Stimulated activated naive B cell treated with anti-CD40 and anti-IgM and Interleukin-4, amounts not matched to agents 10 μg/mL and 1 μg/mL and 100 μg/mL, for 72 hours (primary cell): Measurements from ENCODE around the gene SELENOW.
A peak's percentile ranks its signal among the peaks of the same experiment; 100 is the strongest.
"Not testable (repeated sequence)": the region's sequence is repeated elsewhere in the genome, so short reads cannot be mapped to it uniquely, and the experiment has no call there.

Source experiments
- ATAC-seq, 2 donors: fragments of 150-1000 bp; cut with Tn5 transposase; replicated peaks; 2 replicates each; pipeline ENCODE4 v1.10.0; 2021; ENCODE audit warnings: moderate library complexity in 1 of 2
- DNase-seq: peaks from one replicate; pipeline ENCODE4 v3.0.0; 2021
- H3K27ac Mint-ChIP-seq: one replicate; pipeline ENCODE4 v1.8.0; 2022; ENCODE audit warnings: mild to moderate bottlenecking, mixed read lengths
- H3K27me3 Mint-ChIP-seq, 2 donors: one replicate each; pipeline ENCODE4 v1.8.0; 2022; ENCODE audit warnings: mixed read lengths in 2 of 2
- H3K36me3 Mint-ChIP-seq, 2 donors: one replicate each; pipeline ENCODE4 v1.8.0; 2022; ENCODE audit warnings: mixed read lengths in 2 of 2, mild to moderate bottlenecking in 1 of 2
- H3K4me1 Mint-ChIP-seq, 2 donors: one replicate each; pipeline ENCODE4 v1.8.0; 2022; ENCODE audit warnings: mixed read lengths in 2 of 2, mild to moderate bottlenecking in 1 of 2
- H3K4me3 Mint-ChIP-seq, 2 donors: one replicate each; pipeline ENCODE4 v1.8.0; 2022; ENCODE audit warnings: mild to moderate bottlenecking in 2 of 2, mixed read lengths in 2 of 2, moderate library complexity in 1 of 2
- H3K9me3 Mint-ChIP-seq, 2 donors: one replicate each; pipeline ENCODE4 v1.8.0; 2022; ENCODE audit warnings: mixed read lengths in 2 of 2, mild to moderate bottlenecking in 1 of 2

The SELENOW gene

DNA sequence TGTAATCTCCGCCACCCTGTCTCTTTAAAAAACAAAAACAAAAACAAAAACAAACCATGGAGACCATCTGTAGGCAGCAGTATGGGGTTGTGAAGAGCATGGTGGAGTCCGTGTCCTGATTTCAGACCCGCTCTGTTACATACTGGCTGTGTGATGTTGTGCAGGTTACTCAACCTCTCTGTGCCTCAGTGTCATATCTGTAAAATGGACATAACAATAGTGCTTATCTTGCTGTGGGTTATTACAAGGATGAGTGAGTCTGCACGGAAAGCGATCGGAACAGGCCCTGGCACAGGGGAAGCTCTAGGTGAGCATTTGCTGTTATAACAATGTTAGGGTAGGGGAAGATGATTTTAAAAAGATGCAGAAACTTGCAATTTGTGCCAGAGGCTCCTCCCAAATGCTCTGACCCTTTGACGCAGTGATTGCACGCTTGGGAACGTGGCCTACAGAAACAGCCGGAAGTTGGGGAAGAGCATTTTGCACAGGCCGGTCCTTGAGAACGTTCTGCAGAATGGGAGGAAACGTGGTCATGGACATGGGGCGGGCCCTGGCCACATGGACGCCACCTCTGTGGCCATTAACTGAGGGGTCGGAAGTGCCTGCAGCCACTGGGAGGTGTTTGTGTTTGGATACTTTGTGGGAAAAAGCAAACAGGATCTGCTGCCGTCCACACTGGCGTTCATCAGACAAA lies 15.7 kb upstream of the SELENOW start:
- no peak overlapping the region for H3K4me3 Mint-ChIP-seq
- H3K4me1 Mint-ChIP-seq, result peaks cover 7 to 15% of the 10 kb centered on the region in 2 donors
- H3K27me3 Mint-ChIP-seq, result no peaks in the 10 kb centered on the region
- H3K9me3 Mint-ChIP-seq, result peaks cover 3 to 4% of the 10 kb centered on the region in 2 donors
- ATAC-seq, result no peak
- peaks cover 25 to 31% of the 10 kb centered on the region in 2 donors for H3K36me3 Mint-ChIP-seq
- H3K27ac Mint-ChIP-seq, result peak overlapping the region; percentile 62
- DNase-seq, result no peak

GRCh38 chr19:47764705-47765104 lies 13.8 kb upstream of the SELENOW start:
- DNase-seq, H3K27ac Mint-ChIP-seq, ATAC-seq, H3K9me3 Mint-ChIP-seq, H3K27me3 Mint-ChIP-seq, H3K4me3 Mint-ChIP-seq: not testable (repeated sequence)
- Mint-ChIP-seq H3K4me1 (peaks cover 9 to 15% of the 10 kb centered on the region in 2 donors), H3K36me3 (peaks cover 11 to 12% of the 10 kb centered on the region in 2 donors)

- Mint-ChIP-seq H3K36me3 (peaks cover 3 to 4% of the 10 kb centered on the region in 2 donors), H3K4me3 (no peak overlapping the region), H3K27me3 (no peaks in the 10 kb centered on the region), H3K27ac (no peak overlapping the region), H3K4me1 (peaks cover 10 to 15% of the 10 kb centered on the region in 2 donors), H3K9me3 (peaks cover 0 to 2% of the 10 kb centered on the region in 2 donors)
- ATAC-seq (peak; percentile 51 to 63), DNase-seq (no peak)
Measured at GRCh38 chr19:47765523-47766358, 12.8 kb upstream of the SELENOW start.

GRCh38 chr19:47766359-47766620 lies 12.2 kb upstream of the SELENOW start:
- peaks cover 2 to 3% of the 10 kb centered on the region in 2 donors for H3K36me3 Mint-ChIP-seq
- no peak overlapping the region for H3K27ac Mint-ChIP-seq

GRCh38 chr19:47766670-47767069 lies 11.8 kb upstream of the SELENOW start:
- Mint-ChIP-seq H3K9me3 (peaks cover 0 to 2% of the 10 kb centered on the region in 2 donors), H3K36me3 (peaks cover 2 to 3% of the 10 kb centered on the region in 2 donors), H3K4me3 (no peak overlapping the region), H3K4me1 (peaks cover 8 to 9% of the 10 kb centered on the region in 2 donors), H3K27ac (no peak overlapping the region), H3K27me3 (no peaks in the 10 kb centered on the region)
- DNase-seq, result no peak
- no peak for ATAC-seq

More at GRCh38 chr19:47766359-47766620, 12.2 kb upstream of the SELENOW start:
- no peak for ATAC-seq
- H3K4me1 Mint-ChIP-seq, result peaks cover 10 to 13% of the 10 kb centered on the region in 2 donors
- H3K4me3 Mint-ChIP-seq, result no peak overlapping the region
- no peak for DNase-seq
- H3K27me3 Mint-ChIP-seq, result no peaks in the 10 kb centered on the region
- H3K9me3 Mint-ChIP-seq, result peaks cover 0 to 2% of the 10 kb centered on the region in 2 donors

- peaks cover 2 to 3% of the 10 kb centered on the region in 2 donors for H3K36me3 Mint-ChIP-seq
- no peak for ATAC-seq
- H3K9me3 Mint-ChIP-seq, result peaks cover 0 to 2% of the 10 kb centered on the region in 2 donors
- peaks cover 2 to 7% of the 10 kb centered on the region in 2 donors for H3K4me1 Mint-ChIP-seq
- no peak overlapping the region for H3K4me3 Mint-ChIP-seq
- no peaks in the 10 kb centered on the region for H3K27me3 Mint-ChIP-seq
- DNase-seq, result no peak
- H3K27ac Mint-ChIP-seq, result no peak overlapping the region
Measured at GRCh38 chr19:47767349-47767748, 11.2 kb upstream of the SELENOW start.

GRCh38 chr19:47768604-47769003 lies 9.9 kb upstream of the SELENOW start:
- no peak for DNase-seq
- Mint-ChIP-seq H3K27me3 (no peaks in the 10 kb centered on the region), H3K27ac (no peak overlapping the region), H3K4me3 (no peak overlapping the region), H3K4me1 (peaks cover 0 to 7% of the 10 kb centered on the region in 2 donors), H3K36me3 (peaks cover 0 to 2% of the 10 kb centered on the region in 2 donors), H3K9me3 (peaks cover 0 to 2% of the 10 kb centered on the region in 2 donors)
- no peak for ATAC-seq

- no peak overlapping the region for H3K4me3 Mint-ChIP-seq
- no peak for DNase-seq
- H3K27ac Mint-ChIP-seq, result no peak overlapping the region
- ATAC-seq, result no peak
- no peaks in the 10 kb centered on the region for H3K27me3 Mint-ChIP-seq
- peaks cover 0 to 2% of the 10 kb centered on the region in 2 donors for H3K9me3 Mint-ChIP-seq
- peaks cover 0 to 7% of the 10 kb centered on the region in 2 donors for H3K4me1 Mint-ChIP-seq
- peaks cover 0 to 2% of the 10 kb centered on the region in 2 donors for H3K36me3 Mint-ChIP-seq
Measured at GRCh38 chr19:47769534-47769933, 9.0 kb upstream of the SELENOW start.

DNA sequence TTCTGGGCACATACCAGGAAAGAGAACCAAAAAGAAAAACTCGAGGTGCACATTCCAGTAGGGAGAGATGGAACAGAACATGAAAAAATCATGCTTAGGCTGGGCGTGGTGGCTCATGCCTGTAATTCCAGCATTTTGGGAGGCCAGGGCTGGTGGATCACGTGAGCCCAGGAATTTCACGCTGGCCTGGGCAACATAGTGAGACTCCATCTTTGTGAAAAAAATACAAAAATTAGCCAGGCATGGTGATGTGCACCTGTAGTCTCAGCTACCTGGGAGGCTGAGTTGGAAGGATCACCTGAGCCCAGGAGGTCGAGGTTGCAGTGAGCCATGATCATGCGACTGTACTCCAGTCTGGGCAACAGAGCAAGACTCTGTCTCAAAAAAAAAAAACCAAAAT lies 7.2 kb upstream of the SELENOW start:
- H3K27ac Mint-ChIP-seq, H3K4me3 Mint-ChIP-seq: not testable (repeated sequence)

DNA sequence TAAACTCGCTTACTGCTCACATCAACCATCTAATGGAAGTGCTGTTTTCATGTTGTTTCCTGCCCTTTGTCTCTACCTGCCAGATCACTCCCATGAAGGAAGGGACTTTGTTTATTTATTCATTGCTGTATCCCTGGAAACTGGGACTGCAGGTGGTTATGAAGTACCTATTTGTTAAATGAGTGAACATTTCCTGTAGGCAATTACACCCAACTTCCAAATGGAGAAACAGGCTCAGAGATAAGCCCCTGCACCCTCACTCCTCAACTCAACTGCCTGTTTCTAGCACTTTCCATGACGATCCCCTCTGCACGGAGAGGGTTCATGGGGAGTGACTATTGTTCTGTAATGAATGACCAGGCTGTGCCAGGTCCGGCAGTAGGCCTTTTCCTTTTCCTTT lies 1.9 kb upstream of the SELENOW start:
- DNase-seq, result no peak
- no peaks in the 10 kb centered on the region for H3K27me3 Mint-ChIP-seq
- H3K4me3 Mint-ChIP-seq, result no peak overlapping the region
- H3K4me1 Mint-ChIP-seq, result peaks cover 14 to 26% of the 10 kb centered on the region in 2 donors
- peaks cover 12 to 14% of the 10 kb centered on the region in 2 donors for H3K36me3 Mint-ChIP-seq
- no peaks in the 10 kb centered on the region for H3K9me3 Mint-ChIP-seq
- H3K27ac Mint-ChIP-seq, result no peak overlapping the region
- no peak for ATAC-seq

More for the DNA sequence above, 7.2 kb upstream of the SELENOW start:
- ATAC-seq, H3K27me3 Mint-ChIP-seq, H3K36me3 Mint-ChIP-seq, H3K4me1 Mint-ChIP-seq, H3K9me3 Mint-ChIP-seq, DNase-seq: not testable (repeated sequence)

DNA sequence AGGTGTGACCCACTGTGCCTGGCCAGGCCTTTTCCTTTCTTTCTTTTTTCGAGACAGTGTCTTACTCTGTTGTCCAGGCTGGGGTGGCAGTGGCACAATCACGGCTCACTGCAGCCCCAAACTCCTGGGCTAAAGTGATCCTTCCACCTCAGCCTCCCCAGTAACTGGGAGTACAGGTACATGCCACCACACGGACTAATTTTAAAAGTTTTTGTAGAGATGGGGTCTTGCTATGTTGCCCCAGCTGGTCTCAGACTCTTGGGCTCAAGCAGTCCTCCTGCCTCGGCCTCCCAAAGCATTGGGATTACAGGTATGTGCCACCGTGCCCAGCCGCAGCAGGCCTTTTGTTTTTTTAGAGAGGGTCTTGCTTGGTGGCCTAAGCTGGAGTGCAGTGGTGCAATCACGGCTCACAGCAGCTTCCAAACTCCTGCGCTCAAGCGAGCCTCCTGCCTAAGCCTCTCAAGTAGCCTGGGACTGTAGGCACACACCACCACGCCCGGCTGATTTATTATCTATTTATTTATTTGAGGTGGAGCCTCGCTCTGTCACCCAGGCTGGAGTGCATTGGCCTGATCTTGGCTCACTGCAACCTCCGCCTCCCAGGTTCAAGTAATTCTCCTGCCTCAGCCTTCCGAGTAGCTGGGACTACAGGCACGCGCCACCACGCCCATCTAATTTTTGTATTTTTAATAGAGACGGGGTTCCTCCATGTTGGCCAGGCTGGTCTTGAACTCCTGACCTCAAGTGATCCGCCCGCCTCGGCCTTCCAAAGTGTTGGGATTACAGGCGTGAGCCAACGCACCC lies 1.1 kb upstream of the SELENOW start:
- peak overlapping the region; percentile 96 to 98 for H3K4me3 Mint-ChIP-seq
- ATAC-seq, H3K9me3 Mint-ChIP-seq, H3K27me3 Mint-ChIP-seq, DNase-seq: not testable (repeated sequence)
- peak overlapping the region; percentile 99 for H3K27ac Mint-ChIP-seq
- peaks cover 16 to 31% of the 10 kb centered on the region in 2 donors for H3K4me1 Mint-ChIP-seq
- H3K36me3 Mint-ChIP-seq, result peaks cover 17 to 23% of the 10 kb centered on the region in 2 donors

DNA sequence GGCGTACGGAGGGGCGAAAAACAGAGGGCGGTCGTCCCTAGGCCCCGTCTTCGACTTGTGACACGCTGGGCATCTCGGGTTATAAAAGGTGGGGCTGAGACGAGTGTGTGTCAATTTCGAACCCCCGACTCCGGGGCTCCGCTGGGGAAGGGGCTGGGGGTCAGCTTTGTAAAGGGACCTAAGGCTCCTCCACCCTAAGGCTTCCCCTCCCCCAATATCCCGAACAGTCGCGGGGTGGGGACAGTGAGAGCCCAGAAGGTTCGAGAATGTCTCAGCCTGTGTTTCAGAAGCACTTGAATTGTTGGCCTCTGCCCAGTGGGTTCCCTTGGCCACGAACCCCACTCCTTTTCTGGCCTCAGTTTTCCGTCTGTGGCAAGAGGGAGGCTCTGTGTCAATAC lies 450 bp downstream of the SELENOW start:
- Mint-ChIP-seq H3K27me3 (no peaks in the 10 kb centered on the region), H3K36me3 (peaks cover 21 to 30% of the 10 kb centered on the region in 2 donors), H3K9me3 (no peaks in the 10 kb centered on the region), H3K4me3 (peak overlapping the region; percentile 96 to 98), H3K4me1 (peaks cover 16 to 31% of the 10 kb centered on the region in 2 donors), H3K27ac (peak overlapping the region; percentile 99)
- ATAC-seq (peak; percentile 5 to 12), DNase-seq (no peak)

GRCh38 chr19:47779524-47780214 lies 1.2 kb downstream of the SELENOW start:
- peaks cover 29 to 38% of the 10 kb centered on the region in 2 donors for H3K36me3 Mint-ChIP-seq
- H3K4me1 Mint-ChIP-seq, result peaks cover 18 to 31% of the 10 kb centered on the region in 2 donors
- DNase-seq (no peak), ATAC-seq (no peak)
- H3K9me3 Mint-ChIP-seq, result no peaks in the 10 kb centered on the region
- H3K4me3 Mint-ChIP-seq, result peak overlapping the region; percentile 96 to 98
- H3K27ac Mint-ChIP-seq, result peak overlapping the region; percentile 99
- no peaks in the 10 kb centered on the region for H3K27me3 Mint-ChIP-seq

GRCh38 chr19:47780215-47780551 lies 1.7 kb downstream of the SELENOW start:
- ATAC-seq (no peak), DNase-seq (no peak)
- H3K36me3 Mint-ChIP-seq, result peaks cover 29 to 38% of the 10 kb centered on the region in 2 donors

More at GRCh38 chr19:47780215-47780551, 1.7 kb downstream of the SELENOW start:
- peak overlapping the region; percentile 99 for H3K27ac Mint-ChIP-seq
- H3K4me3 Mint-ChIP-seq, result peak overlapping the region; percentile 96 to 98
- H3K4me1 Mint-ChIP-seq, result peaks cover 18 to 31% of the 10 kb centered on the region in 2 donors
- H3K27me3 Mint-ChIP-seq, result no peaks in the 10 kb centered on the region
- no peaks in the 10 kb centered on the region for H3K9me3 Mint-ChIP-seq
